HepG2 (cell line): Measurements from ENCODE around the gene AKIP1. TPM values are rescaled to one million over a fixed set of nuclear protein-coding genes. Genes with fewer than 3 reads are reported as not detected.
A peak's percentile ranks its signal among the peaks of the same experiment; 100 is the strongest.

ENCODE experiments used
- ATAC-seq: fragments of 200-7000 bp; cut with Tn5 transposase; 3 replicates; pipeline ENCODE4 v1.9.1; 2020; ENCODE audit warnings: mild to moderate bottlenecking, moderate library complexity
- BruUV-seq: library from RNA; stranded (reverse); fragments of 400-500 nt; replicated peaks from 2 replicates; lab custom pipeline; 2021; lab: Mats Ljungman, UMichigan
- CTCF ChIA-PET: fragments of 300-600 bp; formaldehyde crosslinking; extraction: SDS; loops from one replicate; lab custom pipeline; 2021; ENCODE audit warnings: low total read pairs, inconsistent platforms, low intra/inter-chr PET ratio; lab: Yijun Ruan, JAX
- POLR2A ChIA-PET: fragments of 350-600 bp; sonication (Branson Sonifier 250); formaldehyde crosslinking; loops from one replicate; lab custom pipeline; 2020; ENCODE audit warnings: antibody characterized with exemption, inconsistent platforms; lab: Yijun Ruan, JAX
- DNase-seq: peaks from one replicate; pipeline ENCODE4 v3.0.0-alpha.2; 2015; ENCODE audit warnings: low spot score
- FAIRE-seq: peaks from 3 replicates; lab custom pipeline; 2011; peaks lifted over from hg19 to GRCh38; lab: Jason Lieb, UNC
- H2AFZ ChIP-seq: one replicate; pipeline ENCODE4 v1.6.1; 2011; ENCODE audit warnings: low read length, inconsistent platforms
- H3K27ac ChIP-seq: fragments of 300-600 bp; 3 replicates; pipeline ENCODE4 v1.8.0; 2011; ENCODE audit warnings: mixed run types, mild to moderate bottlenecking, mixed read lengths, low read length, inconsistent platforms; ENCODE audit not compliant: insufficient read depth; ENCODE audit errors: extremely low read length
- H3K27me3 ChIP-seq, 2 experiments: fragments of 200-600 bp in 1 of 2; 2 replicates in 1 of 2; 3 replicates in 1 of 2; pipeline versions ENCODE4 v1.6.0 to v1.8.0; 2011; ENCODE audit warnings: low read length in 2 of 2, mild to moderate bottlenecking in 2 of 2, moderate library complexity in 2 of 2, inconsistent platforms in 1 of 2; ENCODE audit not compliant: insufficient read depth in 2 of 2, control insufficient read depth in 1 of 2
- H3K36me3 ChIP-seq, 2 experiments: fragments of 200-600 bp in 1 of 2; replicated peaks in 1 of 2; 2 replicates in 1 of 2; 3 replicates in 1 of 2; pipeline versions ENCODE4 v1.5.1 to v1.8.0; 2011; ENCODE audit warnings: low read length in 2 of 2, inconsistent platforms in 1 of 2; ENCODE audit not compliant: insufficient read depth in 2 of 2, control insufficient read depth in 1 of 2
- H3K4me1 ChIP-seq: 2 replicates; pipeline ENCODE4 v1.5.1; 2012; ENCODE audit warnings: low read length, inconsistent platforms; ENCODE audit not compliant: insufficient read depth
- H3K4me2 ChIP-seq: 2 replicates; pipeline ENCODE4 v1.6.0; 2011; ENCODE audit warnings: low read depth, low read length, inconsistent platforms
- H3K4me3 ChIP-seq, 3 experiments: fragments of 200-600 bp in 1 of 3; sonication (generic), shearing (Covaris generic) in 1 of 3; replicated peaks in 1 of 3; 2 replicates each; pipeline ENCODE4 v1.5.1; 2011 to 2016; ENCODE audit warnings: low read length in 3 of 3, inconsistent platforms in 2 of 3, low read depth in 2 of 3, mild to moderate bottlenecking in 2 of 3, control low read depth in 1 of 3, mixed read lengths in 1 of 3; ENCODE audit not compliant: insufficient read depth in 1 of 3
- H3K79me2 ChIP-seq: one replicate; pipeline ENCODE4 v1.6.1; 2011; ENCODE audit warnings: low read length, inconsistent platforms; ENCODE audit not compliant: insufficient read depth
- H3K9ac ChIP-seq: 2 replicates; pipeline ENCODE4 v1.6.0; 2011; ENCODE audit warnings: mild to moderate bottlenecking, low read depth, low read length, inconsistent platforms; ENCODE audit not compliant: insufficient read depth
- H3K9me3 ChIP-seq: 2 replicates; pipeline ENCODE4 v1.5.1; 2012; ENCODE audit warnings: mild to moderate bottlenecking, low read length
- H4K20me1 ChIP-seq: 2 replicates; pipeline ENCODE4 v1.6.0; 2011; ENCODE audit warnings: inconsistent platforms, mild to moderate bottlenecking, low read length, moderate library complexity; ENCODE audit not compliant: insufficient read depth
- CBFB ChIP-seq: sonication (generic); formaldehyde crosslinking; IDR thresholded peaks from 2 replicates; pipeline ENCODE4 v1.4.0; 2020; ENCODE audit warnings: missing genetic modification reagents
- JUN ChIP-seq: sonication (generic); formaldehyde crosslinking; IDR thresholded peaks from 2 replicates; pipeline ENCODE4 v1.4.0; 2020; ENCODE audit warnings: mild to moderate bottlenecking, missing genetic modification reagents
- MAFK ChIP-seq, 2 experiments: IDR thresholded peaks in 1 of 2; conservative IDR thresholded peaks in 1 of 2; 2 replicates each; pipeline ENCODE4 v1.6.1; 2011; ENCODE audit warnings: improper control_type of control experiment in 2 of 2, low read length in 2 of 2
- SOX13 ChIP-seq, 3 experiments: fragments of 450-650 bp in 1 of 3; sonication (generic) in 1 of 3; formaldehyde crosslinking in 1 of 3; IDR thresholded peaks in 2 of 3; conservative IDR thresholded peaks in 1 of 3; 2 replicates each; pipeline versions ENCODE4 v1.5.0 to v1.6.1; 2016 to 2020; ENCODE audit warnings: antibody characterized with exemption in 1 of 3, mild to moderate bottlenecking in 1 of 3, missing compliant biosample characterization in 1 of 3, missing genetic modification reagents in 1 of 3, moderate library complexity in 1 of 3
- ZNF431 ChIP-seq: sonication (generic); formaldehyde crosslinking; IDR thresholded peaks from 2 replicates; pipeline ENCODE4 v1.9.0; 2022; ENCODE audit warnings: missing genetic modification reagents, low read depth, mild to moderate bottlenecking, borderline replicate concordance
- ZNF501 ChIP-seq: sonication (generic); formaldehyde crosslinking; IDR thresholded peaks from 2 replicates; pipeline ENCODE4 v1.5.1; 2020; ENCODE audit warnings: mild to moderate bottlenecking, moderate library complexity, missing genetic modification reagents
- ZNF616 ChIP-seq: sonication (generic); formaldehyde crosslinking; IDR thresholded peaks from 2 replicates; pipeline ENCODE4 v1.5.0; 2020; ENCODE audit warnings: low read depth, mild to moderate bottlenecking, missing genetic modification reagents
- WGBS: methylation state at CpG from one replicate; pipeline ENCODE4 v1.1.6; 2017; ENCODE audit warnings: low lambda C conversion rate; 5-methylcytosine and 5-hydroxymethylcytosine counted together
- in situ Hi-C: cut with HindIII; loops from 2 replicates; pipeline ENCODE4 v1.10.0; 2017; ENCODE audit warnings: low pct_unique_long_range_greater_than_20kb; ENCODE audit not compliant: extremely low pct_ligation_motif_present
- intact Hi-C: fragments of 100-400 bp; cut with micrococcal nuclease; formaldehyde crosslinking; loops from one replicate; pipeline ENCODE4 v1.10.0; 2022; ENCODE audit not compliant: unreplicated experiment
- polyA plus RNA-seq, 8 experiments: library from polyadenylated mRNA; depleted of rRNA in 3 of 8; stranded (reverse) in 7 of 8; unstranded in 1 of 8; fragments of >200 nt; fragmentation: Illumina TruSeq in 4 of 8; extraction: Trizol in 4 of 8; gene quantifications; 2 replicates each; pipeline versions ENCODE4 v1.2.1 to v1.2.3, GENCODE V29; 2011 to 2016; ENCODE audit warnings: low read depth in 4 of 8, missing spikeins in 1 of 8, mixed read lengths in 1 of 8; ENCODE audit not compliant: insufficient read depth in 1 of 8
- total RNA-seq, 5 experiments: library from RNA; depleted of rRNA; stranded (reverse); fragments of >200 nt; fragmentation: Illumina TruSeq; extraction: Trizol; gene quantifications; 2 replicates each; pipeline ENCODE4 v1.2.3, GENCODE V29; 2016; ENCODE audit warnings: low read depth in 1 of 5
- TF ChIP-seq, protein P1 (sequence below): sonication (generic); formaldehyde crosslinking; IDR thresholded peaks from 2 replicates; pipeline ENCODE4 v1.9.0; 2022; ENCODE audit warnings: missing genetic modification reagents, mild to moderate bottlenecking, borderline replicate concordance
- TF ChIP-seq, protein P2 (sequence below): IDR thresholded peaks from 2 replicates; pipeline ENCODE4 v1.4.0; 2020; ENCODE audit warnings: mild to moderate bottlenecking, missing genetic modification reagents

Gene AKIP1
- total and polyA plus RNA-seq, 2 of the 13 experiments (the other 11 are each of a cell fraction or from before 2014, with no cell fraction given) = 10.0 to 20.3 TPM

DNA sequence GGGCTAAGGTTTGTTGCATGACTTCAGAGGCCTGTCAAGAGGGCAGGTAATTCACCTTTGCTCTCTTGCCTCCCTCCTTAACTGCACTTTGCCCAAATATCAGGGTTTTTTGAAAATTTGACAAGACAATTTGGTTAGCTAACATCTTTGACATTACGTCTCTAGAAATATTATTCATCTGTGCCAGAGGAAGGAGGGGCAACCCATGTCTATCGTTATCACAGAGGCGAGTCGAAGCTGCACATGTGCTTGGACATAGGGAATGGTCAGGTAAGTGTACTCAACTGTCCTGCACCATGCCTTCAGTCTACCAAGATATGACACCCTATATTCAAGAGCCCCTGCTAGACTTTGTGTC lies 3.7 kb downstream of the AKIP1 start:
- Histone ChIP-seq H4K20me1 (no peaks in the 10 kb centered on the region), H2AFZ (no peak overlapping the region), H3K27me3 (no peaks in the 10 kb centered on the region; a peak in 1 of 5 replicates)
- CTCF ChIA-PET = interaction anchor here (1.0 to 2.4 kb wide), 2 partner anchors 44 to 223 kb away, joined by 4 to 19 read pairs; no protein-coding TSS in a partner anchor
- 0 out of 2 replicates have a peak, but pooled peaks have one; percentile 0 for TF ChIP-seq ZNF501
- TF ChIP-seq, protein P1, sequence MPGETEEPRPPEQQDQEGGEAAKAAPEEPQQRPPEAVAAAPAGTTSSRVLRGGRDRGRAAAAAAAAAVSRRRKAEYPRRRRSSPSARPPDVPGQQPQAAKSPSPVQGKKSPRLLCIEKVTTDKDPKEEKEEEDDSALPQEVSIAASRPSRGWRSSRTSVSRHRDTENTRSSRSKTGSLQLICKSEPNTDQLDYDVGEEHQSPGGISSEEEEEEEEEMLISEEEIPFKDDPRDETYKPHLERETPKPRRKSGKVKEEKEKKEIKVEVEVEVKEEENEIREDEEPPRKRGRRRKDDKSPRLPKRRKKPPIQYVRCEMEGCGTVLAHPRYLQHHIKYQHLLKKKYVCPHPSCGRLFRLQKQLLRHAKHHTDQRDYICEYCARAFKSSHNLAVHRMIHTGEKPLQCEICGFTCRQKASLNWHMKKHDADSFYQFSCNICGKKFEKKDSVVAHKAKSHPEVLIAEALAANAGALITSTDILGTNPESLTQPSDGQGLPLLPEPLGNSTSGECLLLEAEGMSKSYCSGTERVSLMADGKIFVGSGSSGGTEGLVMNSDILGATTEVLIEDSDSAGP (CRISPR knock-in tag) = no peak
- TF ChIP-seq, all 625 proteins: peak for 1
- in situ Hi-C loops = loop anchor here (10.0 kb wide), 1 partner anchor 220 kb away; no protein-coding TSS in a partner anchor
- ATAC-seq (no peak), FAIRE-seq (no peak), DNase-seq (no peak)
- no peaks in the 10 kb centered on the region for H3K9me3 ChIP-seq
- no peak overlapping the region for H3K9ac ChIP-seq
- H3K79me2 ChIP-seq = peaks cover 5% of the 10 kb centered on the region
- no peak overlapping the region for H3K4me3 ChIP-seq
- POLR2A ChIA-PET = no interaction called here
- intact Hi-C loops = loop anchor here (1.0 to 5.0 kb wide), 4 partner anchors 45 to 232 kb away; partner anchors contain the start of genes RPL27A and TRIM66
- peaks cover 4 to 18% of the 10 kb centered on the region in 2 experiments; a peak in 4 of 5 replicates for H3K36me3 ChIP-seq
- no peak overlapping the region for H3K27ac ChIP-seq
- WGBS = 90% methylated on average over 4 of the region's 4 CpGs
- BruUV-seq = no TSS peak
- peaks cover 55% of the 10 kb centered on the region for H3K4me1 ChIP-seq
- H3K4me2 ChIP-seq = peak overlapping the region; percentile 31; the same call in 1 of the 2 replicates

DNA sequence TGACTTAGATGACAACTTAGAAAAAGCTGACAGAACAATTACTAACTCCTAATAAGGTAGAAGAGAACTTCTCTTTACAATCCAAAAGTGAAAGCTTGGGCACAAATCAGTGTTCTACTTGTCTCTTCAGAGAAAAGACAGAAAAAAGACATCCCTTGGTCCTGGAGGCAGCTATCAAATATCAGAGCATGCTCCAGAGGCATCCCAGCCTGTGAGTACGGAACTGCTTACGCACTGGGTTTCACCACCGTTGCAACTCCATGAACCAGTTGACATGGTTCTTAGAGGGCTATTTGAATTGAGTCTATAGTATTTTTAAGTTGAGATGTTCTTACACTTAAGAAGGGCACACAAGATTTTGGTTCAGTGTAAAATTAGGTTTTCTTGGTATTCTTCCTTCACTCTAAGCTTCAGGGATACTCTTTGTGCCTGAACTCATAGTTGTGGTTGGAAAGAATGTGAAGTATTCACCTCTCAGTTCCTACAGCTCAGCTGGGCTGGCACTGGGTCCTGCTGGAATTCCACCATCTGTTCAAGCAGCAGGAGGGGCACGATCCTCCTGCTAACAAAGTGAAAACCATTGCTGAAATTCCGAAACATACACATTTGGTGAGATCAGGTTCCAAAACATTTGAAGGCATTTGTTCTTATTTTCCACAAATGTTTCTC lies 6.3 kb downstream of the AKIP1 start:
- Histone ChIP-seq H3K4me2 (no peak overlapping the region), H3K79me2 (peaks cover 2% of the 10 kb centered on the region), H4K20me1 (no peaks in the 10 kb centered on the region), H3K27me3 (no peaks in the 10 kb centered on the region), H2AFZ (no peak overlapping the region), H3K4me3 (no peak overlapping the region), H3K27ac (no peak overlapping the region), H3K4me1 (peaks cover 43% of the 10 kb centered on the region), H3K36me3 (peaks cover 7 to 32% of the 10 kb centered on the region in 2 experiments; a peak in 4 of 5 replicates), H3K9ac (no peak overlapping the region), H3K9me3 (no peaks in the 10 kb centered on the region)
- no TSS peak for BruUV-seq
- intact Hi-C loops (no loop called here), in situ Hi-C loops (loop anchor here (10.0 kb wide), 1 partner anchor 218 kb away; no protein-coding TSS in a partner anchor)
- DNase-seq = peak; percentile 62
- peak; percentile 80 for ATAC-seq
- whole genome bisulfite sequencing = 66% methylated on average over 5 of the region's 5 CpGs
- ChIA-PET CTCF (interaction anchor here (1.4 kb wide), 1 partner anchor 43 kb away, joined by 3 read pairs; no protein-coding TSS in a partner anchor), POLR2A (no interaction called here)
- peak; percentile 60 for FAIRE-seq
- TF ChIP-seq ZNF431 (CRISPR knock-in tag) (no peak), MAFK (conservative IDR thresholded peaks at IDR 0.05 in 1 of 2, IDR thresholded peaks at IDR 0.05 in 1 of 2; ENCODE audit: low read length in 2 of 2) (peak in 1 of 2 experiments; percentile 40; a peak in 1 of 4 replicates), SOX13 (IDR thresholded peaks at IDR 0.05) (no peak), SOX13 (CRISPR knock-in tag; conservative IDR thresholded peaks at IDR 0.05 in 1 of 2, IDR thresholded peaks at IDR 0.05 in 1 of 2) (0 out of 4 replicates have a peak, but pooled peaks of 1 of the 2 experiments have one; percentile 19), CBFB (CRISPR knock-in tag) (peak; percentile 90), JUN (CRISPR knock-in tag) (no peak), ZNF616 (CRISPR knock-in tag) (no peak)
- TF ChIP-seq, protein P2, sequence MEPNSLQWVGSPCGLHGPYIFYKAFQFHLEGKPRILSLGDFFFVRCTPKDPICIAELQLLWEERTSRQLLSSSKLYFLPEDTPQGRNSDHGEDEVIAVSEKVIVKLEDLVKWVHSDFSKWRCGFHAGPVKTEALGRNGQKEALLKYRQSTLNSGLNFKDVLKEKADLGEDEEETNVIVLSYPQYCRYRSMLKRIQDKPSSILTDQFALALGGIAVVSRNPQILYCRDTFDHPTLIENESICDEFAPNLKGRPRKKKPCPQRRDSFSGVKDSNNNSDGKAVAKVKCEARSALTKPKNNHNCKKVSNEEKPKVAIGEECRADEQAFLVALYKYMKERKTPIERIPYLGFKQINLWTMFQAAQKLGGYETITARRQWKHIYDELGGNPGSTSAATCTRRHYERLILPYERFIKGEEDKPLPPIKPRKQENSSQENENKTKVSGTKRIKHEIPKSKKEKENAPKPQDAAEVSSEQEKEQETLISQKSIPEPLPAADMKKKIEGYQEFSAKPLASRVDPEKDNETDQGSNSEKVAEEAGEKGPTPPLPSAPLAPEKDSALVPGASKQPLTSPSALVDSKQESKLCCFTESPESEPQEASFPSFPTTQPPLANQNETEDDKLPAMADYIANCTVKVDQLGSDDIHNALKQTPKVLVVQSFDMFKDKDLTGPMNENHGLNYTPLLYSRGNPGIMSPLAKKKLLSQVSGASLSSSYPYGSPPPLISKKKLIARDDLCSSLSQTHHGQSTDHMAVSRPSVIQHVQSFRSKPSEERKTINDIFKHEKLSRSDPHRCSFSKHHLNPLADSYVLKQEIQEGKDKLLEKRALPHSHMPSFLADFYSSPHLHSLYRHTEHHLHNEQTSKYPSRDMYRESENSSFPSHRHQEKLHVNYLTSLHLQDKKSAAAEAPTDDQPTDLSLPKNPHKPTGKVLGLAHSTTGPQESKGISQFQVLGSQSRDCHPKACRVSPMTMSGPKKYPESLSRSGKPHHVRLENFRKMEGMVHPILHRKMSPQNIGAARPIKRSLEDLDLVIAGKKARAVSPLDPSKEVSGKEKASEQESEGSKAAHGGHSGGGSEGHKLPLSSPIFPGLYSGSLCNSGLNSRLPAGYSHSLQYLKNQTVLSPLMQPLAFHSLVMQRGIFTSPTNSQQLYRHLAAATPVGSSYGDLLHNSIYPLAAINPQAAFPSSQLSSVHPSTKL (CRISPR knock-in tag) = 0 out of 2 replicates have a peak, but pooled peaks have one; percentile 17
